ENCODE results near the gene INS.
A peak's percentile ranks its signal among the peaks of the same experiment; 100 is the strongest.

Gene INS

DNA sequence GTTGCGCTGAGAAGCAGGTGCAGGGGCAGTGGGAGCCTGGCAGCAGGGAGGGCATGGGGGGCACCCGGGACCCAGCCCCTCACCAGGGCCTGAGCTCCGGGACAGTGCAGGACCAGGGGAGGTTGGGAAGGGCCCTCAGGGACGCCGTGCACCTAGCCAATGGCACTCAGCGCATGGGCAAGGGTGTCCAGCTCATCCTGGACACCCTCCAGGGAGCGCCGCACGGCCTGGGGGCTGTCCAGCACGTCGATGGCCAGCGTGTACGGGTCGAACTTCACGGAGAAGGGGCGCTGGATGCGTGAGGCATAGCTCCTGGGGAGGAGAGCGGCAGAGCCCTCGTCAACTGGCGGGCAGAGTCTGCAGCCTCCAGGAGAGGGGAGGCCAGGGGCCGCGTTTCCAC is 3.1 kb upstream of the INS start:
- DNase-seq, result no peak

DNA sequence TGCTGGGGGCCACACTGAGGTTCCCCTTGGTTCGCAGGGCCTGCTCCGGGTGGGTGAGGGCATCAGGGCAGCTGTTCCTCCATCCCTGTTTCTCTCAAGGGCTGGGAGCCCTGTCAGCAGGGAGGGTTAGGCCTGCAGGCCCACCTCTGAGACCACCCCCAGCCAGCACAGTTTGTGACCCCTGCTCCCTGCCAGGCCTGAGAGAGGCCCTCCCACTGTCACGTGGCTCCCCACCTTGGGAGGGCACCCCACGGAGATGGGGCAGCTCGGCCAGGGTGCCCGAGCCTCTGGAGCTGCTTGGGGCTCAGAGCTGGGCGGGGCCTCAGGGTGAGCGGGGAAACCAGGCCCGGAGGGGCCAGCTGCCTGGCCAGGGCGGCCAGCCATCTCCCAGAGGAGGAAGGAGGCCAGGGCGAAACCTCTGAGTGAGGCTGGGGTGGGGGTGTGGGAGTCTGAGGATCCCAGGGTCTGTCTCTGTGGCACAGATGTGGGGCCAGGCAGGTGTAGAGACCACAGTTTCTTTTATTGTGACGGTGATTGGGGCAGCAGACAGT is 2.5 kb upstream of the INS start:
- DNase-seq, result no peak

DNA sequence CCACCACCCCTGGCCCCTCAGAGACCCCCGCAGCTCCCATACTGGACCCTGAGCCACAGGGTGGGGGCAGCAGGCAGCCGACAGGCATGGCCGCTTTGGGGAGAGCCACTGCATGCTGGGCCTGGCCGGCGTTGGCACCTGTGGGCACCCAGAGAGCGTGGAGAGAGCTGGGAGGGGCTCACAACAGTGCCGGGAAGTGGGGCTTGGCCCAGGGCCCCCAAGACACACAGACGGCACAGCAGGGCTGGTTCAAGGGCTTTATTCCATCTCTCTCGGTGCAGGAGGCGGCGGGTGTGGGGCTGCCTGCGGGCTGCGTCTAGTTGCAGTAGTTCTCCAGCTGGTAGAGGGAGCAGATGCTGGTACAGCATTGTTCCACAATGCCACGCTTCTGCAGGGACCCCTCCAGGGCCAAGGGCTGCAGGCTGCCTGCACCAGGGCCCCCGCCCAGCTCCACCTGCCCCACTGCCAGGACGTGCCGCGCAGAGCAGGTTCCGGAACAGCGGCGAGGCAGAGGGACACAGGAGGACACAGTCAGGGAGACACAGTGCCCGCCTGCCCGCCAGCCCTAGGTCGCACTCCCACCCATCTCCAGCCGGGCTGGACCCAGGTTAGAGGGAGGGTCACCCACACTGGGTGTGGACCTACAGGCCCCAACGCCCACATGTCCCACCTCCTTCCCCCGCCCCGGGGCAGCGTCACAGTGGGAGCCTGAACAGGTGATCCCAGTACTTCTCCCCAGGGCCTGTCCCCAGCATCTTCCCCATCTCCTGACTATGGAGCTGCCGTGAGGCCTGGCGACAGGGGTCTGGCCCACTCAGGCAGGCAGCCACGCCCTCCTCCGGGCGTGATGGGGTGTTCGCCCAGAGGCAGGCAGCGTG is 1.2 kb downstream of the INS start:
- DNase-seq, result no peak

DNA sequence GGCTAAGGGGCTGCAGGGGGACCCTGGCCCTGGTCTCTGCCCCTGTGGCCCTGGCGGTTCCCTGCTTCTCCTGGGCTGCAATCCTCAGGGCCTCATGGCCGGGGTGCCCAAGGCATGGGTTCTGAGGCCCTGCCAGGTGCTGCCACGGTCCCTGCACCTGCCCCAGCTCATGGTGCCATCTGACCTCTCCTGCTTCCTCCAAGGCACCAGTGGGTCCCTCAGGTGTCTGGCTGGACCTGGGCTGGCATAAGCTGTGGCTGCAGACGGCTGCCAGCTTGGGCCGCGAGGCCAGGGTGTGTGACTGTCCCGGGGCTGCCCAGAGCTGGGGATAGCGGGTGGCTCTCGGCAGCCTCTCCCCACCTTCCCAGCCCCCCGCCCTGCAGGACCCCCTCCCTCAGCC is 2.0 kb downstream of the INS start:
- DNase-seq, result no peak

DNA sequence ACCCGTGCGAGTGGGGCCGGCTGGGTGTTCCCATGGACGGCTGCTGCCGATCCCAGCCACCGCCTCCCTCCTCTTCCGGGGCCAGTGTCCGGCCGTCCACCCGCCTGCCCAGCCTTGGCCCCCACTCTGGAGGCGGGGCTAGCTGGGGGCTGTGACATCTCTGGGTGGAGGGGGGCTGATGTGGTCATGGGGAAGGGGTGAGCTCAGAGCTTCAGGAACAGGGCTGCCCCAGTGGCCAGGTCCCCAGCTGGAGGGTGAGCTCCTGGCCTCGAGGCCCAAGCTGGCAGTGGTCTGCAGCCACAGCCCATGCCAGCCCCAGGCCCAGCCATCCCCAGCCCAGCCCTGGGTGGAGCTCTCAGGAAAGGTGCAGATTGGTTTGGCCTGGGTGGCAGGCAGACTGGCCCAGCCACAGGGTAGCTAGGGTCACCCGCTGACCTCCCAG is 2.7 kb downstream of the INS start:
- no peak for DNase-seq

DNA sequence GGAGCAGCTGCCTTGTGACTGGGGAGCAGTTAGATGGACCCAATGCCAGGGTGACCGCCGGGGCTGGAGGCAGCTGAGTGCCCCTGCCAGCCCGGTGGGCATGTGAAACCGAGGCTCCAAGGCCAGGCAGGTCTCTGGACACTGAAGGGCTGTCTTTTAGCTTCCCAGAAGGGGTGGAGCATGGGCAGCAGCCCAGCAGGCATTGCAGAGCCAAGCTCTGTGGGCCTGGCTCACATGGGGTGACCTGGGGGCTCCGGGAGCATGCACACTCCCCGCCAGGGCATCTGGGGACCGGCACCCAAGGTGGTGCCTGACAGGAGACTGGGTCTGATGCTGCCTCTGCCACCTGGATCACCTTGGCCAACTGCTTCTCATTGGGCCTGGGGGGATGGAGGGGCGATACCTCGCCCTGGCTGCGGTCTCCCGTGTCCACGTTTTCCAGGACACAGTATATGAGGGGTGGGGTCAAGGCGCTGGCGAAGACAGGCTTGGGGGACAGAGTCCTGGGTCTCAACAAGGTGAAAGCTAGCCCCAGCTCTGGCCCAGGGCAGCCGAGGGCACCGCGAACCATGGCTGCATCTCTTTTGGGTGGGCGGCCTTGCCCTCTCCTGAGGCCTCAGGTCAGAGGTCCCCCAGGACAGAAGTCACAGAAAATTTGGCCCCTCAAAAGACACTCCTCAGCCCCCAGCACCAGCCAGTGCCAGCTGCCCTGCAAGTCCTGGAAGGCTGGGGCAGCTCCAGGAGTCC is 3.5 kb downstream of the INS start:
- no peak for DNase-seq

DNA sequence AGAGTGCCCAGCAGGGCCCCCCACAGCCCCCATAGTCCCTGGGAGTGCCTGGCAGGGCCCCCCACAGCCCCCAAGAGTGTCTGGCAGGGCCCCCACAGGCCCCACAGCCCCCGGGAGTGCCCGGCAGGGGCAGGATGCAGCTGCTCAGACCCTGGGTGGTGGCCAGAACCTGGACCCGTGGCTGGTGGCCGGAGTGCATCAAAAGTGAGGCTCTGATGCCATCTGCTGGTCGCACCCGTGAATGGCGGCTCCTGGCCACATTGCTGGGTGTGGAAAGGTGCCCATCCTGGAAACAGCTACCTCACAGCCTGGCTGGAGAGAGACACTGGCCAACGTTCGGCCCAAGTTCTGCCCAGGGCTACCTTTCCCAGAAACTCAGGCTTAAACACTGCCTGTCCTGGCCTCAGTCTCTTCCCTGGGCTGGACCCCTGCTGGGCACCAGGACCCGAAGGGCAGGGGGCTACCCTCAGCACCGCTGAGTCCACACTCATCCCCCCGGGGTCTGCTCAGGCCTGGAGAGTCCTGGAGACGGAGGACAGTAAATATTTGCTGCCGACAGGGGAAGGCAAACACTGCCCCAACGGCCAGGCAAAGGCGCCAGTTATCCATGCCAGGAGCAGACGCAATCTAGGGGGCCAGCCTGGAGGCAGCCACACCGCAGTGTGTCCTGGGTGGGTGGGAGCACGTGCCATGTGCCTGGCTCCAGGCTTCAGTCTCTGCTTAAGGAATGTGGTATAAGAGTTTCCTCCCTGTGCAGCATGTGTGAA is 4.4 kb downstream of the INS start:
- DNase-seq, result peak; percentile 28 to 53

DNA sequence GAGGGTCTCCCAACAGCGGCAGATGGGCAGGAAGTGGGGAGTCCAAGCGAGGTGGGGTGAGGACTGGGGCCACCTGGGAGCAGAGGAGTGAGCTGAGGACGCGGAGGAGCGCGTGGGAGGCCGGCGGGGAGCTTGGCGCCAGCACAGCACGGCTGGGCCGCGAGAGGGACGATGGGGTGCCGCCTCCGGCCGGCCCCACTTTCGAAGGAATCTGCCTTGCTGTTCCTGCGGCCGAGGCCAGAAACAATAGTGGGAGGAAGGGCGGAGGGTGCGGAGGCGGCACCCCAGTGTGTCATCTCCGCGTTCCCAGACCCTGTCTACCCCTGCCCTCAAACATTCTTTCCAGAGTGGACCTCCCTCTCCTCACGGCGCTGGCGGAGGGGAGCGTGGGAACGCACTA is 5.5 kb downstream of the INS start:
- no peak for DNase-seq

DNA sequence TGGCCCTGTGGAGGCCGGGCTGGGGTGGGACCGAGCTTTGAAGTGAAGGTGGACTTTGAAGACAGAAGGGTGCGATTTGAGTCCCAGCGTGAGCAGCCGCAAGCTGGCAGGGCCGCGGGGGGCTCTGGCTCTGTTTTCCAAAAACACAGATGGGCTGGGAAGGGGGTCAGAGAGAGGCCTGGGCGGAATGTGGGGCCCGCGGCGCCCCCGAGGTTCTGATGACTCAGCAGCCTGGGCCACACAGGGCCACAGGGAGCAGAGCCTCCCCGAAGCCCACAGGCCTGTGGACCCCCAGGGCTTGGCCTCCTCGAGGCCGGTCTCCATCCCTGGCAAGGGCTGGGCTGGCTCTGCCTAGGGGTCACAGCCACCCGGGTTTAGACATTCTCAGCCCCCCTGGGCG is 6.1 kb downstream of the INS start:
- DNase-seq, result no peak

DNA sequence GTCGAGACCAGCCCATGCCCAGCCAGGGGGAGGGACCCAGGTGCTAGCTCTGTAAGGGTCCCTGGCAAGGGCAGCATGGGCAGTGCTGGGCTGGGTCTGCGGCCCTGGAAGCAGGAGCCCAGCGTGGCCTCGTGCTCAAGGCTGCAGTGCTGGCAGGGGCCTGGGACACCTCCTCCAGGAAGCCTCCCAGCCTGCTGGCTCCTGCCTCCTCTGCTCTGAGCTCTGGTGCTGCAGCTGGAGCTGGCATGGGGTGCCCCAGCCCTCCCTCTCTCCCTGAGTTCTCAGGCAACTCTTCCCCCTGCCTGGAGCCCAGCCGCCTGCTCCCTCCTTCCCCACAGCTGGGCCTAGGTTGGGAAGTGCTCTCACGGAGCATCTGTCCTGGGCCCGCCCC is 6.8 kb downstream of the INS start:
- no peak for DNase-seq

DNA sequence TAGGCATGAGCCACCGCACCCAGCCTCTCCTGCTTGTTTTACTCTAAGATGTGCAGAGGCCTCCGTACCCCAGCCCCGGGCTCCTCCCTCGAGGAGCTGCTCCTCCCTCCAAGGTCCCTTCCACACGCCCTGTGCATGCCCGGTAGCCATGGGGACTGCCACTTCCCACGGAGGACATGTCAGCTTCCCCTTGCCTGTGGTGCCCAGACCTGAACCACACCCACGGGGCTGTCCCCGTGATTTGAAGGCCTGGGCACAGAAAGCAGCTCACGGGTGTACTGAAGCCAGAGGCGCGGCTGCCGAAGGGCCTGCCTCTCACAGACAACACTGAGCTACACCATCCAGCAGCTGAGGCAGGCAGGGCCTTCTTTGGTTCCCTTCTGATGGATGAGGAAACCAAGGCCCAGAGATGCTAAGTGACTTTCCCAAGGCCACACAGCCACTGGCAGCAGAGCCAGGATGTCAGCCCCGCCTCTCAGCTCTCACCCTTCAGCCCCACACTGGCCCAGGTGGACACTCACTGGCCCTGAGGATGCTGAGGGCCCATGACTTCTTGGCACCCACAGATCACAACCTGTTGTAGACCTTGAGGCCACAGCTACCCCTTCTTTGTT is 7.3 kb downstream of the INS start:
- DNase-seq, result no peak

DNA sequence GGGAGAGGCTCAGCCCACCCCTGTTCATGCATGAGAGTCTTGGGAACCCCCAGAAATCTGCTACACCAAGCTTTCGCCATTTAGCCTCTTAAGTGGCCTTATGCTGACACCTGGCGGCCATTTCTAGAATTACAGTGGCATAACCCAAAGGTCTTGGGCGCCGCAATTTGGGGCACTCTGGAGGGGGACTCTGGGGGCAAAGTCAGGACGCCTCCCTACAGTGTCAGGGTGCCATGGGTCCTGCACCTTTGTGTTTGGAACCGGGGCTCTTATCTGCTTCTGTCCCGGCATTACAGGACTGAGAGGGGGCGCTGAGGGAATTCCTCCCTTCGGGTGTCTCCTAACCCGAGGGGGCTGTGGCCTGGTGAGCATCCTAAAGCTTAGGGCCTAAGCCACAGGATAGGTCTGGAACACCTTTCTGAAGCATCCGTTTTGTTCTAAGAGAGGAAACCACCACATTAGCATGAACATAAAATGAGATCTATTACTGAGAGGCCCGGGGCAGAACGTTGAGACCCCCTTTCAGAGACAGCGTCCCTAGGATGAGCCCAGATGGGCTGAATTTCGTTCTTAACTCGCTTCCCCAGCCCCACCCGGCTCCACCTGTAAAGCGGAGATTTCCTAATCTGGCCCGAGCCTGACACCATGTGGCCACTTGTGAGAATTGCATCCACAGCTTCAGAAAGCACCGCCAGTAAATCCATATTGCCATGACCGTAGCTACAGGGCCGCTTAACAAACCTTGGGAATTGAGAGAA is 9.3 kb downstream of the INS start:
- DNase-seq, result peak; percentile 79 to 82

DNA sequence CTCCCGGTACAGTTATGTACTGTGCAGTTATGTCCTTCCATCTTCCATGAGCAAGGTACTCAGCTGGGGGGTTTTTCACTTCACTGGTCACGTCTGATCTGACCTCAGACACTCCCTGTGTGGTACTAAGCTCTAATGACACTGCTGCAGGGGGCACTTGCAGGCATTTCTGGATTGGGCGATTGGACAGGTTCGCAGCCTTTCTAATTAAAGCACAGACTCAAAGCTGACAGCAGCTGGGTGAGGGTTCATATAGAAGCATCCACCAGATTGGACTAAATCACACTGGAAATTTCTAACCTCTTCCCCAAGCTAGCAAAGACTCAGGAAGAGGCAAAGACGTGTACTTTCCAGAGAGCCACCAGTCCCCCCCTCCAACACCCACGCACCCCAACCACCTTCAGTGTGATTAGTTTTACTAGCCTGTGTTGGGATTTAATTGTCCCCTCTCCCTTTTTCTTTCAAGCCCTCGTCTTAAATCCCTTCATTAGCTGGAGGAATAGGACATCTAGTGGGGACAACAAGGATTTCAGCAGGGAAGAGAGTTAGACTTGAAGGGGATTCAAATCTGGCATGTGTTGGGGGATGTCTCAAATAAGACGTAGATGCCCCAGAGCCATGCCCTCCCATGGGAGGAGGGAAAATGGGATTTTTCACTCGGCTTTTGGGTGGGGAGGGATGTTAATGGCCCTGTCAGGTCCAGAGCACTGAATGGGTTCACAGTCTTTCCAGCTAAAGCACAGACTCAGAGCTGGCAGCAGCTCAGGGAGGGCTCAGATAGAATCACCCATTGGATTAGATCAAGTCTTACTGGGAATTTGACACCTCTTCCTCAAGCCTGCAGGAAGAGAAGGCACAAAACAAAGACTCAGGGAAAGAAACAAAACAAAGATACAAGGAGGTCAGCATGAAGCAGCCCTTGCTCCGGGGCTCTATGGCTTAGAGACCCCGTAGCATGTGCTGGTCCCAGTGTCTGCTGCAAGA is 10.9 kb downstream of the INS start:
- DNase-seq, result peak in 1 of 2 donors; percentile 30

DNA sequence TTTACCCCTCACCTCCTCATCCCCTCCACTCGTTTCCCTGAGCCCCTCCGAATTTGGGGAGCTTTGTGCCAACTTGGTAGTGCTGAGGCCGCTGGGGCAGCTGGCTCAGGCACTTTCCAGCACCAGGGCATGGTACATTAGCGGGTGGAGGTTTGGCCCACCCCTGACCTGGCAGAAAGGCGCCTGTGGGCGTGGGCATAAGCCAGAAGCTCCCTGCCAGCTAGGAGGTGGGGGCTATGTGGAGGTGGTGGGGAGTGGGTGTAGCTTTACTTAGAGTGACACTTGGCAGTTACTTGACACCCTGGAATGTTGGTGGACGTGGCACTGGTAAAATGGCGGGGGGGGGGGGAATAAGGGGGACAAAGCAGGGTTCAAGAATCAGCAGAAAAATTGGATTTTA is 11.5 kb downstream of the INS start:
- no peak for DNase-seq

DNA sequence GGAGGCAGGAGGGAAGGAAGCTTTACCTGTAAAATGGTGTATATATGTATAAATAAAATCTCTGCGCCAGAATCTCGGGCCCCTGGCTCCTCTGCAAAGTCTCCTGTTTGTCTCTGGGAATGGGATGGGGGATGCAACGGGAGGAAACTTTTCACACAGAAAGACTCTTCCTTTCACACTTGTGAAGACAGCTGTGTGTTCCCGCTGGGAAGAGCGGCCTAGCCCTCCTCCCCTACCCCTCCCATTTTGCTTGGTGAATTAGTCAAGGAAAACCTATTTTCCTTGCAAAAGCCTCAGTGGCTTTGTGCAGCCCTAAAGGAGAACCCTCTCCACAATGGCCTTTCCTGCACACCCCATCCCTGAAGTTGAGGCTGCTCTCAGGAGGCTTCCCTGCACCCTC is 12.4 kb downstream of the INS start:
- no peak for DNase-seq

DNA sequence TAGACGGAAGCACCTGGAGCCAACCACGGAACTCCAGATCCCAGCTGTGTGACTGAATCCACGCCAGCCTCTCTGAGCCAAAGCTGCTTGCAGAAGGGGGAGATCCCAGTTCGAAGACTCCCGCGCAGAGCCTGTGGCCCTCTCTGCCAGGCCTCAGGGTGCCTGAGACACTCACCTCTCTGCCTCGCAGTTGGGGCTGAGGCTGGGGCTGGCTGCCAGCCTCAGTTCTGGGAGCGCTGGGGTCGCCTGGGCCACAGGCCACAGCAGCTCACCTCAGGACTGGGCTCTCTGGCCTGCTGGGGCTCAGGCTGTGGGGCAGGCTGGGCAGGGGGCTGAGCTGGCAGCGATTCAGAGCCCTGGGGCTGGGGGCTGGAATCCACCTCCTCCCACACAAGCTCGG is 13.6 kb downstream of the INS start:
- no peak for DNase-seq

DNA sequence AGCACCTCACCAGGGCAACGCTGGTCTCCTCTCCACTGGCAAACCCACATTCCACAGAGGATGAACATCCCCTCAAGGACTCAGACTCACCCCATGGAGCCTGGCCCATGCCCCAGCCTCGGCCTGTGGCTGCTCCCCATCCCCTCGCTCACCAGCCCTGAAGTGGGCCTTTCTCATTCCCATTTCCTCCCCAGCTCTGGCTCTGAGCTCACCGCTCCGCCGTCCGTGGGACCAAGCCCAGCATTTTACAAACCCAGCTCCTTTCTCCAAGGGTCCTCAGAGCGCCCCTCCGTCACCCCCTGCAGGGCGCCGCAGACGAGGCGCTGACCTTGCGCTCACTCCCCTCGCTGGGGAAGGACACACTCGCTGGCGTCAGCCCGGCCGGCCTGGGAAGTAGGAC is 15.0 kb downstream of the INS start:
- no peak for DNase-seq

DNA sequence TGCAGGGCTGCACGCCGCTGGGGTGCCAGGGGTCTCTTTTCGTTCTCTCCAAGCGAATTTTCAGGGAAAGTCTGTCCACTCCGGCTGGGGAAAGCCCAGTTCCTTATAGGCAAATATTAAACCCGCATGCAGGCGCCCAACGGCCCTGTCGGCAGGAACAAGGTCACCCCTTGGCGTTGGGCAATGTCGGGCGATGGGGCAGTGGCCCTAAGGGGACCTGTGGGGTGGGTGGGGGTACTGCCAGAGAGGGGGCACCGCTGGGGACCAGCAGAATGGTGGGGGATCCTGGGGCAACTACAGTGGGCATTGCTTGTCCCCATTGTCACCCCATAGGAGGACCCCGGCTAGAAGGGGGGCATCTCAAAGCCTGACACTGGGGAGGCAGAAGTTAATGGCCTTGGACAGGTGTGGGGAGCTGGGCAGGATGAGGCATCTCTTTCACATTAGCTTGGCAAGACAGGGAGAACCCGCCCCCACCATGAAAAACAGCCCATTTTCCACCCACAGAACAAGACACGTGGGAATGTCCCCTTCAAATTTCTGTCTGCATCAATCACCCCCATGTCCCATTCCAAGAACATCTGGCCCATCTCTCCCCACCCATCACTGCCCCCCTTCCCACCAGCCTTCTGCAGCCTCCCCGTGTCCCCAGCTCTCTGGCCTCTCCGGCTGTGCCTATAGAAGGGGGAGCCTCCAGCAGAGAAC is 16.3 kb downstream of the INS start:
- DNase-seq, result no peak

DNA sequence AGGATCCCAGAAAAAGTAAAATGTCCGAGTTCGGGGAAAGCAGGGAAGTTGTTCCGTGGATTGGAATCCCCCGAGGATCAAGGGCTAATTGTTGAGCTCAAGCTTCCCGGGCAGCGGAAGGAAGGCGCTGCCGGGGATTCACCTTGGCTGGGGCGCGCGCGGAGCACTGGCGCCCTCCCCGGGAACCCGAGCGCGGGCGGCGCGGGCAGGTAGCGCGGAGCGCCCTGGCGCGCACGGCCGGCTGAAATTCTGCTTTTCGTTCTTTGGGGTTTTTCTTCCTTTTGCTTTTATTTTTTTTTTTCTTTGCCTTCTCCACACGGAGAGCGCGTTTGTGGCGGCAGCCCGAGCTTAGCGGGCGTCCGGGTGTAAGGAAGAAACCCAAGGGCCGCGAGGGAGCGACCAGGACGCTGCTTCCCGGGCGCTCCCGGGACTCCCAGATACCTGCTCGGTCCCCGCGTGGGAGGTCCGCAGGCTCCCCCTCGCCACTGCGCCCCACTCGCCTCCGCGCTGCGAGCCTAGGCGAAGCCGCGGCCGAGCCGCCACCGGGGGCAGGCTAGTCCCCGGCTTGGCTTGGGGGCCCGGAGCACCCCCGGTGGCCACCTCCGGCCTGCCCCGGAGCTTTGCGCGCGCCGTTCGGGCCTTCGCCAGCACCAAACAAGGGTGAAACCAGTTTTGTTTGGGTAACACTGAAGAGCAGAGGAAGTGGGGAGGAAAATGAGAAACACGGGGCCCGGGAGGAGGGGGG is 17.0 kb downstream of the INS start:
- DNase-seq, result no peak

DNA sequence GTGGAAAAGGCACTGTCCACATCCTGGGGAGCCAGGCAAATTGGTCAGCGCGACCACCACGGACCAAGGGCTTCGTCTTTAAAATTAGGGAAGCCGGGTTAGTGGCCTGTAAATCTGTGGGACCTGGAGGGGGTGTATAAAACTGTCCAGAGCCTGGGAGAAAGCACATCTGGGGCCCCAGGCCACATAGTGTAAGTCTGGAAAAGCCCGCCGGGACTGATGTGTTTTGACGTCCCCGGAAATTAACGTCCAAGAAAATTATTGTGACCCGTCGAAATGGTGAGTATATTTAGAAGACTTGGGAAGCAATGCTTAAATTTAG is 17.6 kb downstream of the INS start:
- no peak for DNase-seq

Measured in activated CD4-positive, alpha-beta T cell treated with anti-CD3 and anti-CD28 coated beads for 4 hours (primary cell).